CD4-positive, alpha-beta T cell treated with Interleukin-6 at 100 ng/mL for 8 hours (primary cell): ENCODE results near the gene HS3ST1.

ENCODE experiments used
- DNase-seq: peaks from one replicate; pipeline ENCODE4 v3.0.0-alpha.2; 2020; ENCODE audit warnings: mixed read lengths, low spot score

HS3ST1 gene

GRCh38 chr4:11428231-11428898 is at the start of gene HS3ST1:
TSS of gene HS3ST1 (minus strand) at chr4:11428894. CDS start at chr4:11400005, 28,889 bp downstream.
- DNase-seq = no peak

- DNase-seq = no peak
These were observed 47.2 kb upstream of the HS3ST1 start for GRCh38 chr4:11475871-11476270.

GRCh38 chr4:11474146-11474545 is 45.5 kb upstream of the HS3ST1 start:
- no peak for DNase-seq

DNA sequence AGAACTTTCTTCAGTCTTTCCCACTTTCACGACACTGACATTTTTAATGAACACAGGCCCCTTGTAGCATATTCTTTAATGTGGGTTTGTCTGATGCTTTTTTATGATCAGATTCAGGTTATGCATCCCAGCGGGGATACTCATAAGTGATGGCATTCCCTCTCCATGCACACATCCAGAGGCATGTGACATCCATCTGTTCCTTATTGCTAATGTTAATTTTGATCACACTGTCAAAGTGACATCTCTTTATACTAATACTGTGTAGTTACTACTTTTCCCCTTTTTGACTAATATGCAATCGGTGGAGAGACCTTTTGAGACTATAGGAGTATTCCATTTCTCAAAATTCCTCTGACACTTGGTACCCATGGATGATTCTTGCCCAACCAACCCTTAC is 43.8 kb upstream of the HS3ST1 start:
- DNase-seq = no peak

DNA sequence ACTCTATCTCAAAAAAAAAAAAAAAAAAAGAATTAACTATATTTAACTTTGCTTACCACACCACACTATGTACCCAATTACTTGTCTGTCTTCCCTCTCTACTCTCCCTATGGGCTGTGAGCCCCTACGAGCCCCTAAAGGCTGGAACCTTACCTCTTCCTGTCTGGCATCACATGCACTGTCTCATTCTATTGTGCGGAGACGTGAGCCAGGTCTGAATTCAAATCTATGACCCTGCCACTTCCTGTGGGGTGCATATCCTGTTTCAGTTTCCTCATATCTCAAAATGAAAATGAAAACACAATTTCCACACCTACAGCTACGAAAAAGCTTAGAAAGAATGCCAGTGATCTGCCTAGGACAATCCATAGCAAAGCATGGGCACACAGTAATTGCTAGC is 42.9 kb upstream of the HS3ST1 start:
- DNase-seq = peak; percentile 75

- no peak for DNase-seq
These were observed 42.4 kb upstream of the HS3ST1 start for GRCh38 chr4:11471046-11471441.

DNA sequence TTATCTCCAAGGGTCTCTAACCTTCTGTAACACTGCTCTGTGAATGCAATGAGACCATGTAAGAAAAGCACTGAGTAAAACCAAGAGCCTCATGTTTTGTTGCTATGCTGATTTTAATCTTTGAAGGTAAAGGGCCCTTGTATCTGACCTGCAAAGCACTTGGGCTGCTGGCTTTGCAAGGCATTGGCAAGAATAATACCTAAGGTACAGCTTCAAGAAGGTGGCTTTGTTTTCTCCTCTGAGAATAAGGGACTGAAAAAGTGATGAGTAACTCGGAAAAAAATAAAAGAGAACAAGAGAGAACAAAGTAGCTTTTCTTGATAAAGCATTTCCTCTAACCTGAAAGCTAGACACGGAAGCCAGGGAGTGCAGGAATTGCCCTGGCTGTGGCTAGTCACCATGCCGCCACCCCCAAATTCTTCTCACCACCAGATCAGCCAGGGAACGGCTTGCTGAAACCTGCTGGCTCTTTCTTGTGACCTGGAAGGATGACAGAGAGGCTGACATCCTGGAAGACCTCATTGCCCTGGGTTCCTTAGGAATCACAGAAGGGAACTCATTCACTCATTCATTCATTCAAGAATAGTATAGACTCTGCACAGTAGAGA is 41.8 kb upstream of the HS3ST1 start:
- DNase-seq = peak; percentile 14

GRCh38 chr4:11469650-11470437 is 41.1 kb upstream of the HS3ST1 start:
- no peak for DNase-seq

DNA sequence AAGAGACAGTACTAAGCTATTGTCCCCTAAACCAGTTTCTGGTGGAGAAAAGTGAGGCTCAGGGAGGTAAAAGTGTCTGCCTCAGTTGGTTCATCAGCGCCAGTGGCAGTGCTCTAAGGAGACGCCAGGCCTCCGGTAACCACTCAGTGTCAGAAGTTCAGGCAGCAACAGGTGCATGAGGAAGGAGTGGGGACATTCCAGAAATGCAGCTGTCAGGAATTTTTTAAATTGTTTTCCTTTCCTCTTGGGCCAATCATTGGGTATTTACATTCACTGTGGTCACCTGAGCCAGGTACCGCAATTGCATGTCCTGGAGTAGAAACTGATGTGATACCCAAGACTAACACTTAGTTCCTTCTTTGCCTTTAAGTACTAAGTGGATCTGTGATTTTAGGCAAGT is 40.2 kb upstream of the HS3ST1 start:
- no peak for DNase-seq

GRCh38 chr4:11467931-11468330 is 39.2 kb upstream of the HS3ST1 start:
- no peak for DNase-seq

GRCh38 chr4:11463707-11464106 is 35.0 kb upstream of the HS3ST1 start:
- DNase-seq = no peak

DNA sequence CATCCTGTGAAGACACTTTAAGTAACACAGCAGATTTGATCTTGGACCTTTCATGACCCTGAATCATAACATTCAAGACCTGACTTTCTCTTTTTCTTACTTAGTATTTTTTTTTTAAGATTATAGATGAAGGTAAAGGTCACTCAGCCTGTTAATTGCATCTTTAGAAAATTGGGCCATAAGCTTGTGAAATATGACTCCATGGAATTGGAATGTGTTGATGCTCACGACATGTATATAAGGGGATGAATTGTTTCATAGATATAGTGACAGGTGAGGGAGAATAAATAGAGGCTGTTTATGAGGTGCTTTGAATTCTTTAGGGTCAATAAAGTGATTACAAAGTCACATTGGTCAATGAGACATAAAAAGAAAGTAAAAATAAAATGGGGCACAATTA is 27.7 kb upstream of the HS3ST1 start:
- DNase-seq = no peak

DNA sequence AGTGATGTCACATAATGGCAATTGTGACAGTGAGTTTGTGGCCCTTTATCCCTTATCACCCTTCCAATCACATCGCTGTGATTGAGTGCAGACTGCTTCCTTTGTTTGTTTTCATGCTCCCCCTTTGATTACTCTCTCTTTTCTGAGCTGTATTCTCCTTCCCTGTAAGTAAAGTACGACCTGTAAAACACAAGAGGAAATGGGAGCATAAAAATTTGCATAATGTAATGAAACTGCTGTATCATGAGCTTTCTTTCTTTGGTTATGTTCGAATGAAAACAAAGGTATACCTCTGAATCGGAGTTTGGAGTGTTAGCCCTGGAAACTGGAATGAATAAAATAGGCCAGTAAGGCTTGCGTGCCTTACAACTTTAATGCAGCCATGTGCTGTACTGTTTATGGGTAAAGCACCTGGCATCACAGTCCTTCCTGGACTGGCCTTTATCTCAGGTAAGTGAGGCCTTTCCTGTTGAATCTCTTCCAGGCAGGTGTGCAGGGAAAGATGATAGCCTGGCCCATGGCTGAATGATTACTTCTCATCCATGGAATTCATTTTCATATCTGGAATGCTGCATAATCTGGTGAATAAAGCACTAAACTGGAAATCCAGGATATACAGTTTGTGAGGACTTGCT is 26.6 kb upstream of the HS3ST1 start:
- no peak for DNase-seq

- no peak for DNase-seq
These were observed 23.0 kb upstream of the HS3ST1 start for GRCh38 chr4:11451716-11452115.

GRCh38 chr4:11446155-11446811 is 17.6 kb upstream of the HS3ST1 start:
- no peak for DNase-seq

- no peak for DNase-seq
These were observed 12.5 kb upstream of the HS3ST1 start for GRCh38 chr4:11441194-11441556.

DNA sequence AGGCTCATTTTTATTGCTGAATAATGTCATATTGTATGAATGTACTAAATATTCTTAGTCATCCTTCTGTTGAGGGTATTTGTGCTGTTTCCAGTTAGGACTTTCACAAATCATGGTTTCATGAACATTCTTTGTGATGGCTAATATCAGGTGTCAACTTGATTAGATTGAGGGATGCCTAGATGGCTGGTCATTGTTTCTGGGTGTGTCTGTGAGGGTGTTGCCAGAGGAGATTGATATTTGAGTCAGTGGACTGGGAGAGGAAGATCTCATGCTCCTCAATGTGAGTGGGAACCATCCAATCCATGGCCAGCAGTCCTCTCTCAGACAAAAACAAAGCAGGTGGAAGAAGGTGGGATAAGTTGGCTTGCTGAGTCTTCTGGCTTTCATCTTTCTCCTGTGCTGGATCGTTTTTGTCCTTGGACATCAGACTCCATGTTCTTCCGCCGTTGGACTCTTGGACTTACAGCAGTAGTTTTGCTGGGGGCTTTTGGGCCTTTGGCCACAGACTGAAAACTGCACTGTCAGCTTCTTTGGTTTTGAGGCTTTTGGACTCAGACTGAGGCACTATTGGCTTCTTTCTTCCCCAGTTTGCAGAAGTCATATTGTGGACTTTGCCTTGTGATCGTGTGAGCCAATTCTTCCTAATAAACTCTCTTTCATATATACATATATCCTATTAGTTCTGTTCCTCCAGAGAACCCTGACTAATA is 11.9 kb upstream of the HS3ST1 start:
- DNase-seq = no peak

DNA sequence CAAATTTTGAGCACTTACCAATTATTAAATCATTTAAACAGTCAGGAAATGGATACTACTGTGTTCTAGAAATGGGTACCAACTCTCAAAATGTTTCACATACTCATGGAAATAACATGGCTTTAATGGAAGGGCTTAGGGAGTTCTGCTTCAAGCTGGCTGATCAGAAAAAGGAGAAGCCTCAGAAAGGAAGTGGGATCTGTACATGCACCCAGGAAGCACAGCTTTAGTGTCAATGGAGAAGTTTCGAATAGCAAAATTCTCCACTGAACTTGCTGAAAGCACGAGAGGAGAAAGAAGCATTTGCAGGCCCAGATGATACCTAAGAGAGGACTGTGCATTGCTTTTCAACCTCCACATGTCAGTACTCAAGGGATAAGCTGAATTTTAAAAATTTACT is 11.1 kb upstream of the HS3ST1 start:
- no peak for DNase-seq

DNA sequence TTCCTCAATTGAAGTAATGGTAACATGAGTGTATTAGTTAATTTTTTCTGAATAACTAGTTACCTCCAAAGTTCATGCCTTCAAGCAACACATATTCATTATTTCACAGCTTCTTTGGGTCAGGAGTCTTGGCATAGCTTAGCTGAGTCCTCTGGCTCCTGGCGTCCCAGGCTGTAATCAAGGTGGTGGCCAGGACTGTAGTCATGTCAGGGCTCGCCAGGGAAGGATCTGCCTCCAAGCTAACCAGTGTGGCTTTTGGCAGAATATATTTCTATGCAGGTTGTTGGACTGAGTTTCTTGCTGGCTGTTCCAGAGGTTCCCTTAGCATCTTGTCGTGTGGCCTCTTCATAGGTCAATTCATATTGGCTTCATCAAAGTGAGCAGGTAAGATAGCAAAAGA is 10.0 kb upstream of the HS3ST1 start:
- no peak for DNase-seq

- DNase-seq = no peak
These were observed 8.0 kb upstream of the HS3ST1 start for GRCh38 chr4:11436673-11437072.

- no peak for DNase-seq
These were observed 7.4 kb upstream of the HS3ST1 start for GRCh38 chr4:11436084-11436483.

DNA sequence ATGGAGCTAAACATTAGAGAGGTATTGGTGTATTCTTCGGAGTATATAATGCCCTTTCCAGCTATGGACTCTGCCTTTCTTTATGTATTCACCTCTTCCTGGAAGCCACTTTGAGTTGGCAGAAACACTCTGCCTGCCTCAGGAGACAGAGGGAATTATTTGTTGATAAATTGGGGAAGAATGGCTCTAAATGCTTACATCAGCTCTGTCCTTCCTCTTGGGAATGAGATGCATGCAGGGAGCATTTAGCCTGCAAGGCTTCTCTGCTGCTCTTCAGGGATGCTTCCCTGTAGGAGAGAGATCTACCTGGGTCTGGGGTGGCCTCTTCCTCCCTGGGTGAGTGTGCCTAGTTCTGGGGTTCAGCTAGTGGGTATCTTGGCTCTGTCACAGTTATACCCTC is 6.9 kb upstream of the HS3ST1 start:
- DNase-seq = no peak
